ENCODE data around the gene NGEF.
A peak's percentile ranks its signal among the peaks of the same experiment; 100 is the strongest.

NGEF gene

DNA sequence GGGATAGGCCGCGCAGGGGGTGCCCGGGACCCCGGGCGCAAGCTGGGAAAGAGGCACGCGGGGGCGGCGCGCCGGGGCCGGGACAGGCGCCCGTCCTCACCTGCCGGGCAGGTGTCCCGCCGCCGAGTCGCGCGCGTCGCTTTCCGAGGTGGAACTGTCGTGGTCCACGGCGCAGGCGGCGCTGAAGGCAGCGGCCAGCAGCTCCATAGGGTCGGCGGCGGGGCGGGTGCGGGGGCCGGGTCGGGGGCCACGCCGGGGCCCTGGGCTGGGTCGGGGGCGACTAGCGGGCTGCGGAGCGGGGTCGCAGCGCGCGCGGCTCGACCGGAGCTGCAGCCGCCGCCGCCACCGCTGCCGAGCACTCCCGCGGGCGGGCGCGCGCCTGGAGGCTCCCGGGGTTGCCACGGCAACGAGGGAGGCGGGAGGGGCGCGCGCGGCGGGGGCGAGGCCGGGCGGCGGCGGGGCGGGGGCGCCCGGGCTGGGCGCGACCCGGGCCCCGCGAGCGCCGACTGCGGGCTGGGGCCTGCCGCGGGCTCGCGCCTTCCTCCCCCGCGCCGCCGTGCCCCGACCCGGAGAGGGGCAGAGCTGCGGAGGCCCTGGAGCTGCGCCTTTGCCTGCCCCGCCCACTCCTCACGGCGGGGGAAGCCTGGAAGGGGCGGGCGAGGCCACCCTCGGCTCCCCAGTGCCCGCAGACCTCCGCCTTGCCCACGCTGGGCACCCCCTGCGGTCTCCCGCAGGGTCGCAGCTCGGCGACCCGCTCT, 85.1 kb downstream of the NGEF start:
- no peak for DNase-seq
- H3K27ac ChIP-seq = no peak overlapping the region
- H3K4me3 ChIP-seq = peak overlapping the region; percentile 34 to 53
- H3K27me3 ChIP-seq = peaks cover 0 to 43% of the 10 kb centered on the region in 2 donors
- TF ChIP-seq, protein P1, sequence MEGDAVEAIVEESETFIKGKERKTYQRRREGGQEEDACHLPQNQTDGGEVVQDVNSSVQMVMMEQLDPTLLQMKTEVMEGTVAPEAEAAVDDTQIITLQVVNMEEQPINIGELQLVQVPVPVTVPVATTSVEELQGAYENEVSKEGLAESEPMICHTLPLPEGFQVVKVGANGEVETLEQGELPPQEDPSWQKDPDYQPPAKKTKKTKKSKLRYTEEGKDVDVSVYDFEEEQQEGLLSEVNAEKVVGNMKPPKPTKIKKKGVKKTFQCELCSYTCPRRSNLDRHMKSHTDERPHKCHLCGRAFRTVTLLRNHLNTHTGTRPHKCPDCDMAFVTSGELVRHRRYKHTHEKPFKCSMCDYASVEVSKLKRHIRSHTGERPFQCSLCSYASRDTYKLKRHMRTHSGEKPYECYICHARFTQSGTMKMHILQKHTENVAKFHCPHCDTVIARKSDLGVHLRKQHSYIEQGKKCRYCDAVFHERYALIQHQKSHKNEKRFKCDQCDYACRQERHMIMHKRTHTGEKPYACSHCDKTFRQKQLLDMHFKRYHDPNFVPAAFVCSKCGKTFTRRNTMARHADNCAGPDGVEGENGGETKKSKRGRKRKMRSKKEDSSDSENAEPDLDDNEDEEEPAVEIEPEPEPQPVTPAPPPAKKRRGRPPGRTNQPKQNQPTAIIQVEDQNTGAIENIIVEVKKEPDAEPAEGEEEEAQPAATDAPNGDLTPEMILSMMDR (IDR thresholded peaks at IDR 0.05) = no peak
- no peaks in the 10 kb centered on the region for H3K36me3 ChIP-seq
- no peaks in the 10 kb centered on the region for H3K9me3 ChIP-seq
- peaks cover 0 to 22% (median 16%) of the 10 kb centered on the region in 4 donors for H3K4me1 ChIP-seq
- intact Hi-C loops (cut with DNase I; ENCODE audit: low total_unique reads) = no loop called here

DNA sequence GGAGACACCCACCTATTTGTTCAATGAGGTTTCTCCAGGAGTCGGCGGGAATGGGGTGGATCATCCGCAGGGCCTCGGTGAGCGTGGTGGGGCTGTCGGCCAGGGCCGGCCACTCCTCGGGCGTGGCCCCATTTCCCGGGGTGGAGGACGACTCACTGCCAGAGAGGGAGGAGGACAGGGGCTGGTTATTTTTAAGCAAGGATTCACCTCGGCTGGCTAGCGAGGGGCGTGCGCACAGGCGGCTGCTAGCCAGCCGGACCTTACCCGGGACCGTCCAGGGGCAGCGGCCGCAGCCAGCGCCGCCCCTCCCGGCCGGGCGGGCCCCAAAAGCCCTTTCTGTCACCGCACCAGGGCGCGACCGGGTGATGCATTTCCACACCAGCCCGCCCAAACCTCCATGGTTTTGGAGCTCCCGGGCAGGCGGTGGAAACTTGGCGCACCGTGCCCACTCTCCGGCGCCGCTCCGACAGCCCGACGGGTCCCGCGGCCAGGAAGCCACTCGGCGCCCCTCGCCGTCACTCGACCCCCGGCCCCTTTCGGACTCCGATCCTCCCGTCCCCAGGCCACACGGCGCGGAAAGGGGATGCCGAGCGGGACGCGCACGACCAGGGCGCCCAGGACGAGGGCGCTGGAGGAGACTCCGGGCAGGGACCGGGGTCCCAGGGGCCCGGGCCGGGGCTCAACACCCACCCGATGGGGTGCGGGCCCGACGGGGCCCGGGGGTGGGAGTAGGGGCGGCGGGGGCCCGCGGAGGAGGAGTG, 85.8 kb downstream of the NGEF start:
- intact Hi-C loops (cut with DNase I; ENCODE audit: low total_unique reads) = no loop called here

DNA sequence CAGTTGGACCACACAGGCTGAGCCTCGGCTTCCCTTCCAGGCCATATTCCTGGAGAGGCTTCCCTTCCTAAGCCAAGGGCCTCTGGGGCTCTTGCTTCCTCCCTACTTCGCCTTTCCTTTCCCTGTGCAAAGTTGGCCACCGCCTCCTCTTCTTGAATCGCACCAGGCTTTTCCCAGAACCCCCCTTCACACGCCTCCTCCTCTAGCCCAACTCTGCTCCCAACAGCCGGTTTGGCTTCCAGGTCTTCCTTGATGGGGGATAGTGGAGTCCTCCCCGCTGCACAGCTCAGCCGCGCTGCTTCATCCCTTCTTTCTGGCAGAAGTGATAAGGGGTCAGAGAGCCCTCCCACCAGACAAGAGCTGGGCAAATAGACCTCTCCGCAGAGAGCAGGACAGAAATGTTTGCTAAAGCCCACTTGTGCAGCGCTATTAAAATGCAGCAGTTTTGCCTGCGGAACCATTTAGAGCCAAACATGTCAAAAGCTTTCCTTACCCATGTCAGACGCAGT, 86.6 kb downstream of the NGEF start:
- intact Hi-C loops (cut with DNase I; ENCODE audit: low total_unique reads) = no loop called here
- Histone ChIP-seq H3K27me3 (peaks cover 0 to 43% of the 10 kb centered on the region in 2 donors), H3K36me3 (no peaks in the 10 kb centered on the region), H3K4me3 (no peak overlapping the region), H3K4me1 (peaks cover 0 to 22% (median 16%) of the 10 kb centered on the region in 4 donors), H3K9me3 (no peaks in the 10 kb centered on the region), H3K27ac (no peak overlapping the region)
- TF ChIP-seq, protein P1 (IDR thresholded peaks at IDR 0.05) = no peak
- DNase-seq = no peak

More for the DNA sequence above, 85.8 kb downstream of the NGEF start:
- Histone ChIP-seq H3K27ac (no peak overlapping the region), H3K4me3 (peak overlapping the region; percentile 34 to 53), H3K4me1 (peaks cover 0 to 22% (median 16%) of the 10 kb centered on the region in 4 donors), H3K27me3 (peaks cover 0 to 43% of the 10 kb centered on the region in 2 donors), H3K36me3 (no peaks in the 10 kb centered on the region), H3K9me3 (no peaks in the 10 kb centered on the region)
- DNase-seq = no peak
- TF ChIP-seq, protein P1 (IDR thresholded peaks at IDR 0.05) = no peak

DNA sequence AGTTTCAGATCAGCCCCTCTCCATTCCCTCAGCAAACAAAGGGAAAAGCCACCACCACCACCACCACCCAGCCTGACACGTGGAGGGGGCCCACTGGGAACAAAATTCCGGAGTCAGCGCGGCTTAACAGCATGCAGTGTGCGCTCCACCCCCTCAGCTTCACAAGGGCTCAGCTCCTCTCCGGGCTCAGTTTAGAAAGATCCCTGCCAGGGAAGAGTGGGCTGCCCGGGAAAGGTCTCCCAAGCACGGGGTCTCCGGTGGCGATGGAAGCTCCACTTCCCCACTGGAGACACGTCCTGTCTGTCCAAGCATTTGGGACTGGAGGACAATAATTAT, 87.3 kb downstream of the NGEF start:
- Histone ChIP-seq H3K4me1 (peaks cover 0 to 22% (median 16%) of the 10 kb centered on the region in 4 donors), H3K4me3 (no peak overlapping the region), H3K9me3 (no peaks in the 10 kb centered on the region), H3K36me3 (no peaks in the 10 kb centered on the region), H3K27me3 (peaks cover 0 to 43% of the 10 kb centered on the region in 2 donors), H3K27ac (no peak overlapping the region)
- intact Hi-C loops (cut with DNase I; ENCODE audit: low total_unique reads) = no loop called here
- TF ChIP-seq, protein P1 (IDR thresholded peaks at IDR 0.05) = no peak
- DNase-seq = no peak

DNA sequence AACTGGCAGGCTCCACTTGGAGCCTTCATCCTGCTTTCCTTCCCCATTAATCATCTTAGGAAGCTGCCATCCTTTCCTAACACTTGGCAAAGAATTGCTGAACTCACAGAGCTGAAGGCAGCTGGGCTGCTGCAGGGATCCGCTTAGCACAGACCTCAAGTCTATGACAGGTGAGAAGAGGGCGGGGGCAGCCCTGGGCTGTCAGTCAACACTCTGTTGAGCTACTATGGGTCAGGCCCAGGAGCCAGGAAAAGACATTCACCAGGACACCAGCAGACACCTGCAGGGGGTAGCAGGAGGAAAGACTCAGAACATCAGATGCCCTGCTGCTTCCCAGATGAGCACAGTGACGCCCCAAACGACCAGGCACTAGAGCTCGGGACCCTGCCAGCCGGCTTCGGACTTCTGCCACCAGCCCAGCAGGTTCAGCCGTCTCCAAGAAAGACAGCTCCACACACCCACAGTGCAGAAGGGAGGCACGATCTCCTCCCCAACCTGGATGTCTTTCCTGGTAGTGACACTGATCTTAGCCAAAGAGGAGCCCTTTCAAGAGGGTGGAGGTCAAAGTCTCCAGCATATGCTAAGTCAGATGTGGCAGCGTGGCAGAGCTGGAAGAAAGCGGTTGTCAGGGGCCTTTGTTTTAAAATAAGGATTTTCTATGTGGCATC, 87.8 kb downstream of the NGEF start:
- no peaks in the 10 kb centered on the region for H3K36me3 ChIP-seq
- DNase-seq = no peak
- TF ChIP-seq, protein P1 (IDR thresholded peaks at IDR 0.05) = no peak
- H3K27me3 ChIP-seq = peaks cover 0 to 43% of the 10 kb centered on the region in 2 donors
- peaks cover 0 to 22% (median 16%) of the 10 kb centered on the region in 4 donors for H3K4me1 ChIP-seq
- H3K9me3 ChIP-seq = no peaks in the 10 kb centered on the region
- H3K27ac ChIP-seq = no peak overlapping the region
- intact Hi-C loops (cut with DNase I; ENCODE audit: low total_unique reads) = no loop called here
- no peak overlapping the region for H3K4me3 ChIP-seq

Measured in tibial artery (tissue), 4 donors.